ENCODE measurements around the gene CSTF3.

GRCh38 chr11:33035011-33035410, 126.3 kb downstream of the CSTF3 start:
- TF ChIP-seq CTCF (IDR thresholded peaks at IDR 0.05) (no peak), ZNF512 (CRISPR knock-in tag; IDR thresholded peaks at IDR 0.05; ENCODE audit: borderline replicate concordance) (no peak), ATF6 (CRISPR knock-in tag; IDR thresholded peaks at IDR 0.05) (no peak), ZNF232 (CRISPR knock-in tag; IDR thresholded peaks at IDR 0.05) (no peak), RORB (CRISPR knock-in tag; IDR thresholded peaks at IDR 0.05) (no peak), GABPB1 (CRISPR knock-in tag; IDR thresholded peaks at IDR 0.05) (no peak), ATF2 (CRISPR knock-in tag; IDR thresholded peaks at IDR 0.05; ENCODE audit: borderline replicate concordance, low read depth) (no peak), GRHL2 (CRISPR knock-in tag; IDR thresholded peaks at IDR 0.05; ENCODE audit: insufficient replicate concordance, severe bottlenecking) (no peak), ZBTB21 (CRISPR knock-in tag; IDR thresholded peaks at IDR 0.05; ENCODE audit: borderline replicate concordance) (no peak), PREB (CRISPR knock-in tag; IDR thresholded peaks at IDR 0.05; ENCODE audit: borderline replicate concordance) (no peak), FOXJ3 (CRISPR knock-in tag; IDR thresholded peaks at IDR 0.05; ENCODE audit: borderline replicate concordance) (no peak), NR3C1 (CRISPR knock-in tag; conservative IDR thresholded peaks at IDR 0.05; ENCODE audit: low read depth) (no peak), NR2C2 (CRISPR knock-in tag; IDR thresholded peaks at IDR 0.05) (no peak), HMGXB4 (CRISPR knock-in tag; IDR thresholded peaks at IDR 0.05) (no peak)

Measured in WTC11 (cell line).